Measurements from ENCODE around the gene MAN1A1.

DNA sequence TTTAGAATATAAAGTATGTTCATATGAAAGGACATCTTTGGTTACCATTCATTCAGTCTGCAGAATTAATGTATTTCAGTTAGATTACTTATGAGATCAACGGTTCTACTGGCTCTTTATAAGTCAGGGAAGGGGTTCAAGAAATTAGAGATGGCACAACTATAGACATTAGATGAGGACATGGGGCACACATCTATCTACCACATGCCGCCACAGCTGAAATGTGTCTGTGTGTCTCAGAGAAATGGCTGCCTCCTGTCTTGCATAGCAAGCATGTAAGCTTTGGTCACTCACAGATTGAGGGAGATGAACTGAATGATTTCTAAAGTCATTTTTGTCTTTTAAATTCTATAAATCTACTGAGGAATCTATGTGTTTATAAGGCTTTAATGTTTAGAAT is 142.2 kb downstream of the MAN1A1 start:
- TF ChIP-seq EZH2 (IDR thresholded peaks at IDR 0.05; ENCODE audit: low read length, unreplicated experiment): no peak
- TF ChIP-seq, protein P1, sequence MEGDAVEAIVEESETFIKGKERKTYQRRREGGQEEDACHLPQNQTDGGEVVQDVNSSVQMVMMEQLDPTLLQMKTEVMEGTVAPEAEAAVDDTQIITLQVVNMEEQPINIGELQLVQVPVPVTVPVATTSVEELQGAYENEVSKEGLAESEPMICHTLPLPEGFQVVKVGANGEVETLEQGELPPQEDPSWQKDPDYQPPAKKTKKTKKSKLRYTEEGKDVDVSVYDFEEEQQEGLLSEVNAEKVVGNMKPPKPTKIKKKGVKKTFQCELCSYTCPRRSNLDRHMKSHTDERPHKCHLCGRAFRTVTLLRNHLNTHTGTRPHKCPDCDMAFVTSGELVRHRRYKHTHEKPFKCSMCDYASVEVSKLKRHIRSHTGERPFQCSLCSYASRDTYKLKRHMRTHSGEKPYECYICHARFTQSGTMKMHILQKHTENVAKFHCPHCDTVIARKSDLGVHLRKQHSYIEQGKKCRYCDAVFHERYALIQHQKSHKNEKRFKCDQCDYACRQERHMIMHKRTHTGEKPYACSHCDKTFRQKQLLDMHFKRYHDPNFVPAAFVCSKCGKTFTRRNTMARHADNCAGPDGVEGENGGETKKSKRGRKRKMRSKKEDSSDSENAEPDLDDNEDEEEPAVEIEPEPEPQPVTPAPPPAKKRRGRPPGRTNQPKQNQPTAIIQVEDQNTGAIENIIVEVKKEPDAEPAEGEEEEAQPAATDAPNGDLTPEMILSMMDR (conservative IDR thresholded peaks at IDR 0.05; ENCODE audit: low read depth, low read length): no peak
- no peak for TF ChIP-seq EZH2phosphoT487 (IDR thresholded peaks at IDR 0.05; ENCODE audit: borderline replicate concordance, low read length)

Data from PC-3 (cell line).